ENCODE data around the gene DENND1A.
A peak's percentile ranks its signal among the peaks of the same experiment; 100 is the strongest.

DENND1A gene

DNA sequence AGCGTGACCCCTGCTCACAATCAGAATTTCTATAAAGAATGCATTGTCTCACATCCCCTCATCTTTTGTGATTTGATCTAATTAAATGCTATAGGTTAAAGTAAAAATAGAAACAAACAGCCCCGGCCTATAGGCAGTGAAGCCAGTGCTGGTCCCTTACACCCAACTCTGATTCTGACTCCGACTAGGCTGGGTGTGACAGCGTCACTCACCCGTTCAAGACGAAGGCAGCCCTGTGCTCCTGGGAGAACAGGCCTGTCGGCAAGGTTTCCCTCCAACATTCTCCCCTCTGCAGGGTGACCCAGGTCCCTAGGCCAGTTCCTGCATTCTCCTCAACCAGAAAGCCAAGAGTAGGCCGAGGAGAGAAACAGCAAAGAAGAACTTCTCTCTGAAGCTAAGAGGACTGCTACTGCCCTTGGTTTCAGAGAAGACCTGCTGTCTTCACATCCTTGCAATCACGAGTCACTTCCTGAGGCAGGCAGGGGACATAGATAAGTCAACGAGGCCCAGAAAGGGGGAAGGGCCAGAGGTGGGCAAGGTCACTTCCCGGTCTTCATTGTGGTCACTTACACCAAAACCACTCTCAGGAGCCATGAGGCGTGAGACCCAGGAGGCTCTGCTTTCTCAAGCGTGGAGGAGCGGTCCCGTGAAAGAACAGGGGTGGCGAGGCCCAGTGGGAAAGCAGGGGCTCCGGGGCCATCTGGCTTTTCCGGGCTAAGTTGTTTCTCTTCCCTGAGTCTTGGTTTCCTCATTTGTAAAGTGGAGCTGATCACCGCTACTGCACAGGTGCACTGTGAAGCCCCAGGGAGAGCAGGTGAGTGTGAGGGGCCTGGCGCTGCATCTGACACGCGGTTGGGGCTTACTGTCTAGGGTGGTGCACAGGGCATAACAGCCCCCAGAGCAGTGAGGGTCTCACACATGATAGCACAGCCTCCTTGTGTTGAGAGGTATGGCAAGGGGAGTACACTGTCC is 373.2 kb downstream of the DENND1A start:
- no peak for DNase-seq

DNA sequence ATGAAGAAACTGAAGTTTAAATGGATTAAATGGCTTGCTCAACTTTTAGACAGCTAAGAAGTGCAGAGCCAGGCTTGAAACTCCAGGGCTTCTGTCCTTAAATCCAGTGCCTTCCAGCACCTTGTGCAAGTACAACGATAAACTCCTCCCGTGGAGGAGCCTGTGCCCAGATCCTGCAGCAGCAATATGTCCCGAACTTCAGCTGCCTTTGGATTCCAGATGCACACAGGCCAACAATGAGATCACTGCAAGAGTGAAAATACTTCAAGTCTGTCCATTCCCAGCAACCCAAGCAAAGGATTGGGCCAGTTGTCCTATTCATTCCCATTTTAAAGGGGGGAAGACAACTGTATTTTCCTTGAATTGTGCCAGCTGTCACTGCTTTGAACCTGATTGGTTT is 374.3 kb downstream of the DENND1A start:
- no peak for DNase-seq

DNA sequence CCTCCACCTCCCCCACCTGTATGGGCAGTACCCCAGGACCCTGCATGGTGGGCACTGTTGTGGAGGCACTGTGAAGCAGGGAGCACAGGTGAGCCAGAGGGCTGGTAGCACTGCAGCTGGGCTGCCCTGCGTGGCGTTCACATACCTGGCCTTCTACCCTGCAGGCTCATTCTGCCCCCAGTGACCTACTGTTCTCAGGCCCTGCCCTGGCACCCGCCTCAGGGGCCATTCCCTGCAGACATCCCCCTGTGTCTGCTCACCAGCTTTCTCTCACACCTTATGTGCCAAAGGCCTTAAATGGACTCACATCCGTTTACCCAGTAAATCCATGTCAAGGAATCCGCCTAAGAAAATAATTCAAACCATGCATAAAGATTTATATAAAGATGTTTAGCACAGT is 377.4 kb downstream of the DENND1A start:
- DNase-seq, result no peak

DNA sequence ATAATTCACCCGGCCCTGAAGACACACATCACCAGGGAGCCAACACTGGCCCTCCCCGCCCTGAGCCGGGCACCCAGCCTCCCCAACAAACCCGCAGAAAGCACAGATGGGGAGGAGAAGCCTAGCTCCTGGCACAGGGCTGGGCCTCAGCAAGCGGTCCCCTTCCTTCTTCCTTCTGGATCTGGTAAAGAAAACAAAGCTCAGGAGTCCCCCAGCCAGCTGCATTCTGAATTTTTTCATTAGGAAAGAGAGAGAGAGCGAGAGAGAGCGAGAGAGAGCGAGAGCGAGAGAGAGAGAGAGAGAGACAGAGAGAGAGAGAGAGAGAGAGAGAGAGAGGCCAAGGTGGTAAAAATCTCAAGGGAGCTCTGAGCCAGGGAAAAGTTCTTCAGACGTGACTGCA is 378.2 kb downstream of the DENND1A start:
- DNase-seq, result no peak

DNA sequence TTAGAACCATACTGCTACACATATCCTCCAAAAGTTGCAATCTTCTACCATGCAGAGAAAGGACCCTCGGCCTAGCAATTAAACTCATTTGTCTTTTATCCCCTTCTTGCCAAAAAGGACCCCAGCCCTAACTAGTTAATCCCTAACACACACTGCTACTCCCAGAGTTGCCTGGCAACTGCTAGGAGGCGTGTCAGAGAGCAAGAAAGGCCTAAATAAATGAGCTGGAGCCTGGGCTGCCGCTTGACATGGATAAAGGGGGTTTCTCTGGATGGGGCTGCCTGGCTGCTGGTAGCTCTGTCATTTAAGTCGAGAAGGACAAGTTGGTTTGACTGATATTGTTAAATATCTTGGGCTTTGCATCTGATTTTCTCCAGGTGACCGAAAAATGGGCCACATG is 379.1 kb downstream of the DENND1A start:
- DNase-seq, result no peak

DNA sequence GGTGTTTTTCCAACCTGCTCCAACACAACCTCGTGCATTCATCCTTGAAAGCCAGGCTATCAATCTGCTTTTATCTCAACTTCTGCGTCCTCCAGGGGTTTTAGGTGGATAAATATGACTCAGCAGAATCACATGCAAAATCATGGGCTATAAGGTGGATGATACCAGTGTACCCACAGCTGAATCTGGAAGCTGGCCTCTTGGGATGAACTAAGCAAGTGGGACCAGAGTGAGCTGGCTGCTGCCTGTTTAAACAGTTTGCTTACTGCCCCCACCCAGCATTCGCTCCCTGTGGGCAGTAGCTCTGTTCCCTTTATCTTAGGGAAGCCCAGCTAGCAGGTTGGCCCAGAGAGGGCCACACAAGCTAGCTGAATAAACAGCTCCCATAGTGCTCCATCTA is 379.9 kb downstream of the DENND1A start:
- DNase-seq, result no peak

DNA sequence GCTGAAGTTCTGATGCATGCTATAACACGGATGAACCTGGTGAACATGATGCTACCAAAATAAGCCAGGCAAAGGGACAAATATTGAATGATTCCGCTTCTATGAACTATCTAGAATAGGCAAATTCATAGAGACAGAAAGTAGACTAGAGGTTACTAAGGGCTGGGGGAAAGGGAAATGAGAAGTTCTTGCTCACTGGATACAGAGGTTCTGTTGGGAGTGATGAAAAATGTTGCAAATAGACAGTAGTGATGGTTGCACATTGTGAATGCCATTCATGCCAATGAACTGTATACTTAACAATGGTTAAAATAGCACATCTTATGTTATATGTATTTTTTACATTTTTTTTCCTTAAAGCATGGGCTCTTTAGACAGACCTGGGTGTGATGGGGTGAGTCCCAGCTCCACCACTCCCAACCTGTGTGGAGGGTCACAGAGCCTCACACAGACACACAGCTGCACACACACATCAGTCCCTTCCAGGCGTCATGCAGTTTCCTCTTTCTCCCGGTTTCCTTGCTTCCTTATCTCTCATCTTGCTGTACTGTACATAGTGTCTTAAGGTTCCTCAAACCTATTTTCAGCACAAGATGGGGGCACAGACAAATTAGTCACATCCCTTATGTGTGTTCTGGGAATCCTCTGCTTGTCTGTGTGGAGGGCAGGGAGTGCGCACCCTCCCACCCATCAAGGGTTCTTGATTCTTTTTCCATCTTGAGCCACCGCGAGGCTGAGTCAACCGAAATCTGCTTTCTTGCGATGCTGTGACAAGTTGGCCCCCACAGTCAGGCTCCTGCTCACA is 381.0 kb downstream of the DENND1A start:
- DNase-seq, result peak; percentile 72 to 76

DNA sequence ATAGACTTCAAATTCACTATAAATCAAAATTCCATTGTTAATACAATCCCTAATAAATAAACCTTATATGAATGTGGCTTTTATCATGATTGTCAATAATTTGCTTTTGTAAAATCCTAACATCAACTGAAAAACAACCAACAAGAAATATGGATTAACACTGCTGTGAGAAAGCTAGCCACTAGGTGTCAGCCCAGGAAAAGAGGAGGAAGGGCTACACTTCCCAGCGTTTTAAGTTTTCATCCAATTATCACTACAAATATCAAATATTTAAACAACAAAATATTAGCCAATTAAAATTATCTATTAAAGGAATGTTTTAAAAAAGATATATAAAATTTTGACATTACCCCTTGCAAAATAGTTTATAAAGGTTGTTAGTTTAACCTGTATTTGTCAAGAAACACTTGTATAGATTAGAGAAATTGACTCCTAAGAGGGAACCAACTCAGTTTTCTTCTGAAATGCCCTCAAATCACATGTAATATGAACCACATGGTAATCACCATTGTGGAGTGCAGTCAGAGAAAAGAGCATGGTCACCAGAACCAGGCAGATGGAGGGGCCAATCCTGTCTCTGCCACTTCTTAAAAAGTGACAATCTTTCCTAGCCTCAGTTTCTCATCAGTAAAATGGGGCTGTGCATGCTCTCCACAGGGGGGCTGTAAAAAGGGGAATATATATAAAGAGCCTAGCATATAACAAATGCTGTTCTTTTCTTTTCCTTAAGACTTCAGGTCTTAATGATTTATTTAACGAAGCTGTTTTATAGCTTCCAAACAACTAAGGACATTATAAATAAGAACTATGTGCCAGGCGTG is 385.7 kb downstream of the DENND1A start:
- DNase-seq, result no peak

DNA sequence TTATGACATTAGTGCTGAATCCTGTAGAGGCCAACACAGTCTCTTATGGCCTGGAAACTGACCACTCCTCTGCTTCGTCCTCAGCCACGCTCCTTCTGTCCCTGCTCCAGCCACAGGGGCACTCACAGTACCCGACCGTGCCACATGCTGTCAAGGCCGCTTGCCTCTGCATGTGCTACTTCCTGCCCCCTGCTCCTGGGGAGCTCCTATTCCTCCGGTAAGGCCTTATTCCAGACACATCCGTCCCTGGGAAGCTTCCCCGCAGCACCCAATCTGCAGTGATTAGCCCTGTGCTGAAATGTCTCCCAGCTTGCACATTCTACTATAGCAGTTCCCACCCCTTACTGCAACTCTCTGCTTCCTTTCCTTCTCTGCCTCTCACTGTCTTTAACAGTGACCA is 386.4 kb downstream of the DENND1A start:
- DNase-seq, result no peak

DNA sequence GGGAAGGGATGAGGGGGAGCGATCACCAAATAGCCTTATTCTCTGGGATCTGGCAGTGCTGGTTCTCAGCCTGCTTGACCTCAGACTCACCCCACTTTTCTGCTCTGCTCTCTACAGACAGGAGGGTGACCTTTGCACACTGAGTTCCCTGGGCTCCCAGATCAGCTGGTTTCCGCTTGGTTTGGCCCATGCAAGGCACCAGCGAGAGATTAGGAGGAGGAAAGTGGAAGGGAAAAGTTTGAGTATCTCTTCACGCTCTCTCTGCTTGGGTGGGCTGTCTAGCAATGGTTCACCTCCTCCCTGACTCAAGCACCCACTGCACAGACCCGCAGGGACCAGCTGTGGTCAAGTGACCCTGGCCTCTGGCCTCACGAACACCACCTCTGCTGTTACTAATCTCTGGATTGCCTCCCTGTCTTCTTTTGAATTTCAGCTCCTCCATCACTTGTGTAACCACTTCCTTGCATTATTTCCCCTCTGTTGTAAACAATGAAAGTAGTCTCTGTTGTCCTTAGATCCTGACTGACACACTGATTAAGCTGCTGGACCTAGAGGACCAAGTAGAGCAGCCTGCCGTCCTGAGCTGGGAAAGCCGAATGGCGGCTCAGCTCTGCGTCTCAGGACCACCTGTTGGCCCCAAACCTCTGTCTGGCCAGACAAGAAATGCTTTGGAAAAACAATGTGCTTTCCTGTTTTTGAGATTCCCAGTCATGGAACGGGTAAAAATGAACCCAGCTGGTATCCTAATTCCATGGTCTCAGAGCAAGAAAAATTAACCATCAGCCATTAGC is 387.3 kb downstream of the DENND1A start:
- no peak for DNase-seq

DNA sequence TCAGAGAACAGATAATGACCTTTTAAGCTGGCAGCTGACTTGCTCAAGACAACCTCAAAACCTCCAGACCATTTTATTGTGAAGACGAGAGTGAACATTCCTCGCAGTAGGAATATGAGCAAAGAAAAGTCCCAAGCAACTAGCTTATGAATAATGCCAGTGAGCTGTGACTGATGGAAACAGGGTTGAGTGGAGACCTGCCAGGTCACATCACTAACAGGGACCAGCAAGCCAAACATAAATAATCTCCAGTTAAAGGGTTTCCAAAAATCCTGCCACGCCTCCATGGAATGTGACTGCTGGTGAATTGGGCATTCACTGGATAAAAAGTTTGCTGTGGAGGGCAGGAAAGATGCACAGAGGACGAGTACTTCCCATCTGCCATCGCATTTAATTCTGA is 388.5 kb downstream of the DENND1A start:
- no peak for DNase-seq

DNA sequence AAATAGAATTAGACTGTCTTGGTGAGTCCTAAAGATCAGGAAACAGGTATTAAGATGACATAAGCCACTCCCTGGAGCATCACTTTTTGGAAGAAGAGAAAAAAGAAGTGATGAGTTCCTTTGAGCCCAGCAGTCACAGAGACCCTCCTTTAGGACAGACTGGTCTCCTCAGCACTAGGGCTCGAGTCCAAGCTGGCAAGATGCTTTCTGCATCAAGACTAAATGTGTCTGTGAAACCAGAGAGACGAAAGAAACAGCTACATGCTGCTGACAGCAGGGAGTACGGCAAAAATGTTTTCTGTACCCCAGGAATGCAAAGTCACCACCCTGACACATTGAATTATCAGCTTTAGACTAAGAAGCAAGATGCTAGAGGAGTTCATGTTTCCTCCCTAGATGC is 389.5 kb downstream of the DENND1A start:
- DNase-seq, result no peak

DNA sequence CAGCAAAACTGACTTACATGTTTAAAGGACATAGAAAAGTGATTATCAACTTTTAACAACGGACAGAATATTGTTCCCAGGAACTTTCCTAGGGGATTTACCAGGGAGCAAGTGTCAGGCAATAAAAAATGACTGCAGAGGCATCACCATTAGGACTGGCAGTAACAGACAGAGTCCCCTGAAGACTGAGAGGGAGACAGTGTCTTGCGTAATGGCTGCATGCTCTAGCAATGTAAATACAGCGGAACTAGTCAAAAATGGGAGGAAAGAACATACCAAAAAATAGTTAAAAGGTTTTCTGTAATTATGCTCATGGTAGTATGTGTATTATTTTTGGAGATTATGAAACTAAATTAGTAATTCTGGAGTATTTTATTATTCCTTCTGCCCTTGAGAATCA is 392.1 kb downstream of the DENND1A start:
- DNase-seq, result no peak

DNA sequence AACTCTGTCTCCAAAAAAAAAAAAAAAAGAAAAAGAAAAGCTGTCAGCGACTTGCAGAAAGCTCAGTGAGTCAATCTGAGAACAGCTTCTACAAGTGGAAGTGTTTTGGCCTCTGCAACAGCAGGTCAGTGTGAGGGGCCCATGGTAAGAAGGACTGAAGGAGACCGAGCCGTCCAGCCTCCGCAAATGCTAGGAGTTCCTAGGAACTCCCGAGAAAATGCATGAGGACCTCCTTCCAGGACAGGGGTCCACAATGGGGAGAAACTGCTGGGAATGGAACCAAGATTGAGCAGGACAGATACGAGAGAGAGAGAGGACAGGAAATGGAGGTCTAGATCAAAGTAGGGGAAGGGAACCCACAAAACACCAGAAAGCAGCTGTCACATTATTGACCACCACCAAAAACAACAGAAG is 393.5 kb downstream of the DENND1A start:
- DNase-seq, result no peak

DNA sequence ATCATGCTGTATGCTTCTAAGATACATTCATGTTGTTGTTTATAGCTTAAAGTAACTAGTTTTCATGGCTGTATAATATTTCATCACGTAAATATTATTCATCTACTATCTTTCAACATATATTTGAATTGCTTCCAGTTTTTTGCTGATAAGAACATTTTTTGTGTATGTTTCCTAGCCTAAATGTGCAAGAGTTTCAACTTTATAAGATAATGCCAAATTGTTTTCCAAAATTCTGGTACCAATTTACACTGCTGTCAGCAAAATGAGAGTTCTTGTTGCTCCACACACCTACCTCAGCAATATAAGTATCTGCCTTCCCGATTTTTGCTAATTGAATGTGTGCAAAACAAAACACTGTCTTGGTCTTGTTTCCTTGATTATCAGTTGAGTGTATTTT is 395.6 kb downstream of the DENND1A start:
- DNase-seq, result no peak

DNA sequence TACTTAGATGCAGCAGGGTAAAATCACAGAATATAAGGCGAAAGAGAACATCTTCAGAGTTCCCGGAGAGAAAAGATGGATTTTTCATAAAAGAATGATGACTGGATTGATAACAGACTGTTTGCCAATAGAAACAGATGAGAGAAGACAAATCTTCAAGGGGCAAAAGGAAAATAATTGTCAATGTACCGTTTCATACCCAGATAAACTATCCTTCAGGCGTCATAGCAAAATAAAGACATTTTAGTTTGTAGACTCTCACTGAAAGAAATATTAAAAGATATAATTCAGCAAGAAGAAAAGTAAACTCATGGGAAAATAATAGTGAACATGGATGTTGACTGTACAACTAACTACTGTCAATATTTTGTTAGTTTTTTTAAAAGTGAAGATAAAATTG is 399.7 kb downstream of the DENND1A start:
- no peak for DNase-seq

DNA sequence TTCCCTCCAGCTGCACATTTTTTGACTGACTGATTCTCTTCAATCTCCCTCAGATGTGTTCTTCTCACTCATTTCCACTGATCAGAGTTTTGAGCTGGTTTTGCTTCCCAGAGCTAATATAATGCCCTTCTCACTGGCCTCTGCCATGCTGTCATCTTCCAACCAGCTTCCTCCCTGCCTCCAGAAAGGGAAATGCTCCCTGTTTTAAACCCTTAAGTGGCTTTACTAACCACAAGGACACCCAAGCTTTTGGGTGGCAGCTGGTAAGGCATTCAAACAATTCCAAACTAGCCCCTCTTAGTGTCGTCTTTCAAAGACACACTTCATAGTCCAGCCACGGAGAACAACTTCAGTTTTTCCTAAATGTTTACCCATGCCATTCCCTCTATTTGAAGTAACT is 401.4 kb downstream of the DENND1A start:
- no peak for DNase-seq

DNA sequence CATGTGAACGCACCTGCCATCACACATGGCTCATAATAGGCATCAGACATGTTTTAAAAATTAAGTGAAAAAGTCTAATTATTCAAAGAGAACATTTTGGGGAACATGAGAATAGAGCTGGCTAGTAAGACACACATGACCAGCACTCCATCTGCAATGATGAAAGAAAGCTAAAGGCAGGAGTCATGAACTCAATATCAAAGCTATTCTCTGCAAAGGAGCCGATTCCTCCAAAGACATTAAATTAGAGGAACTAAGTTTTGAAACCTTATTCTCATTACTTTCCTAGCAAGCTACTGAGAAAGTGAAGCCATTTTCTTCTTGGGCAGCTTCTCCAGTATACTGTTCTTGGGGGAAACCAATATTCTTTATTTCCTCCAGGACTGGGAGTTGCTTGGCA is 401.9 kb downstream of the DENND1A start:
- no peak for DNase-seq

DNA sequence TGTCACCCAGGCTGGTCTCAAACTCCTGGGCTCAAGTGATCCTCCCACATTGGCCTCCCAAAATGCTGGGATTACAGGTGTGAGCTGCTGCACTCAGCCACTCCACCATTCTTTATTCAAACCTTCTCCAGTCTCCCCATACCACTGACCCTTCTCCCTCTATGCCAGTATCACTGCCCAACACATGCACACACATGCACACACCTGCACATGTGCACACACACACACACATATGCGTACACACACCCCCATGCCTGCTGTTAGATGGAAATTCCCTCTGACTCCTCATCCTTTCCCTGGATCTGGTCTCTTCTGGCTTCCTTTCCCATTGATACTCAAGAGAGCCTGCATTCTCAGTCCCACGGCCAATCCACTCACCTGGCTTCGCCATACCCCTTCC is 404.0 kb downstream of the DENND1A start:
- DNase-seq, result no peak

DNA sequence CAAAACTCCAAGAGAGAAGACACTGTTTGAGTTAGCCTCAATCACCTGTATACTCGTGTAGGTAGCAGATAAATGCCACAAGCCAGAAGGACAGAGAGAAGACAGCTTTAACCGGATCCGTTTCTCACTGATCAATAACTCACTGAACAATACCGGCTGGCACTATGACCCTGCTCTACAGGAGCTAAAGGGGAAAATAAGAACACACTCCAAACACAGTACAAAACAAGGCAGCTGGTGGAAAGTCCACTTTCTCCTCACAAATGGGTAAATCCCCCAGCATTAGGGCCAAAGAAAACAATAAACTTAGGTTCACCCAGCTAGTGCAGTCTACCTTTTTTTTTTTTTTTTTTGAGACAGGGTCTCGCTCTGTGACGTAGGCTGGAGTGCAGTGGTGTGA is 404.5 kb downstream of the DENND1A start:
- no peak for DNase-seq

DNA sequence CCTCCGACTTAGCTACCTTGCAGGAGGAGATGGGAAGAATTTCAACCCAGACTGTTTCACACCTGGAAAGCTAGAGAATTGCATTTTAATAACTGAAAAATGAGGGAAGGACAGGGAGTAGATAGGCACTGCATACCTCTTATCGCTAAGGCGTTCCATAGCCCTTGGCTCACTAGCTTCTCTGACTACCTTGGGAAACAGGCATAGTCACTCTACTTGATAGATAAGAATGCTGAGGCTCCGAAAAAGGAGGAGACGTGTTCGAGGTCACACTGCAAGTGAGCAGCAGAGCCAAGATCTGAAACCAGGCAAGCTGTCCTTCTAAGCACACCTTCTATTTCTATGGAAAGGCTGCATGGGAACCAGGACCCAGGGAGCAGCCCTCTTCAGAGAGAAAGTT is 405.1 kb downstream of the DENND1A start:
- no peak for DNase-seq

DNA sequence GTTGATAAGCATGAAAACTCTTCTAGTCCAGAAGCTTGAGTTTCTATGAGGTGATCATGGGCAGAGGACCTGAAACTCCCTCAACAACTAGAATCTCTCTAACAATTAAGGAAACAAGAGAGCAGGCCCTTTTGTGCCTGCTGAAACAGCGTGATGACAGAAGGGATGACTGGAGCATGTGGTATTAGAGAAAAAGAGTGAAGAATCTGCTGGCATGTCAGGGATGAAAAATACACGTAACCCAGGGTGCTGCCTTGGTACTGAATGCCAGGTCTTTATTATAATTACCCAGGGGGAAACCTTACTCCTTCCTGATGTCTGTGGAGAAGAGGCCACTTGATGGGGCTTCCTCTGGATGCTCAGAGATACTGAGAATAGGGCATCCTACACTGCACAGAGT is 406.1 kb downstream of the DENND1A start:
- DNase-seq, result no peak
